ENCODE measurements around the gene INAFM2. TPM values are rescaled to one million over a fixed set of nuclear protein-coding genes. Genes with fewer than 3 reads are reported as not detected.

Gene INAFM2
- polyA plus RNA-seq, 3 donors = 5.1 to 19.6 (median 8.3) TPM

- Mint-ChIP-seq H3K9me3 (no peaks in the 10 kb centered on the region), H3K27me3 (ENCODE audit: low read depth in 3 of 3) (peaks cover 0 to 1% (median 1%) of the 10 kb centered on the region in 3 donors), H3K36me3 (peaks cover 88 to 98% of the 10 kb centered on the region in 2 donors), H3K4me3 (no peak overlapping the region), H3K4me1 (peaks cover 28% of the 10 kb centered on the region), H3K27ac (peak overlapping the region in 1 of 7 donors; percentile 10)
- peak overlapping the region in 1 of 2 donors; percentile 14 for H3K27ac ChIP-seq (ENCODE audit: low read depth in 1 of 2, low read length in 2 of 2)
- H3K27me3 ChIP-seq (ENCODE audit: control insufficient read depth in 2 of 2, insufficient read depth in 2 of 2, low read length in 2 of 2) = no peaks in the 10 kb centered on the region
- 100% methylated on average over 3 of the region's 5 CpGs for WGBS (ENCODE audit: insufficient coverage)
- H3K79me2 ChIP-seq (ENCODE audit: insufficient read depth, low read length) = peaks cover 42% of the 10 kb centered on the region
- no peaks in the 10 kb centered on the region for H3K9me3 ChIP-seq (replicated peaks in 1 of 2; ENCODE audit: control insufficient read depth in 1 of 2, insufficient read depth in 1 of 2, low read length in 2 of 2)
- DNase-seq = no peak
- intact Hi-C loops (cut with micrococcal nuclease) = no loop called here
- no peak overlapping the region for H2AFZ ChIP-seq (ENCODE audit: insufficient read depth, low read depth, low read length, poor library complexity, severe bottlenecking)
- no peak overlapping the region for H3K4me3 ChIP-seq (replicated peaks in 1 of 3; ENCODE audit: low read depth in 2 of 3, low read length in 3 of 3)
- peaks cover 95 to 100% of the 10 kb centered on the region in 2 donors for H3K36me3 ChIP-seq (replicated peaks in 1 of 2; ENCODE audit: control insufficient read depth in 1 of 2, insufficient read depth in 2 of 2, low read length in 2 of 2)
- peaks cover 20 to 25% of the 10 kb centered on the region in 2 donors for H3K4me1 ChIP-seq (ENCODE audit: control insufficient read depth in 1 of 2, insufficient read depth in 2 of 2, low read length in 2 of 2)
- no peak overlapping the region for H3K9ac ChIP-seq (ENCODE audit: insufficient read depth, low read length, poor library complexity, severe bottlenecking)
- H3K4me2 ChIP-seq (replicated peaks; ENCODE audit: extremely low read depth, low read length, poor library complexity, severe bottlenecking) = no peak overlapping the region
- H4K20me1 ChIP-seq (ENCODE audit: insufficient read depth, low read length) = peaks cover 100% of the 10 kb centered on the region
- TF ChIP-seq, protein P1, sequence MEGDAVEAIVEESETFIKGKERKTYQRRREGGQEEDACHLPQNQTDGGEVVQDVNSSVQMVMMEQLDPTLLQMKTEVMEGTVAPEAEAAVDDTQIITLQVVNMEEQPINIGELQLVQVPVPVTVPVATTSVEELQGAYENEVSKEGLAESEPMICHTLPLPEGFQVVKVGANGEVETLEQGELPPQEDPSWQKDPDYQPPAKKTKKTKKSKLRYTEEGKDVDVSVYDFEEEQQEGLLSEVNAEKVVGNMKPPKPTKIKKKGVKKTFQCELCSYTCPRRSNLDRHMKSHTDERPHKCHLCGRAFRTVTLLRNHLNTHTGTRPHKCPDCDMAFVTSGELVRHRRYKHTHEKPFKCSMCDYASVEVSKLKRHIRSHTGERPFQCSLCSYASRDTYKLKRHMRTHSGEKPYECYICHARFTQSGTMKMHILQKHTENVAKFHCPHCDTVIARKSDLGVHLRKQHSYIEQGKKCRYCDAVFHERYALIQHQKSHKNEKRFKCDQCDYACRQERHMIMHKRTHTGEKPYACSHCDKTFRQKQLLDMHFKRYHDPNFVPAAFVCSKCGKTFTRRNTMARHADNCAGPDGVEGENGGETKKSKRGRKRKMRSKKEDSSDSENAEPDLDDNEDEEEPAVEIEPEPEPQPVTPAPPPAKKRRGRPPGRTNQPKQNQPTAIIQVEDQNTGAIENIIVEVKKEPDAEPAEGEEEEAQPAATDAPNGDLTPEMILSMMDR (IDR thresholded peaks at IDR 0.05) = no peak
Observed at GRCh38 chr15:40296561-40297230, 26.8 kb upstream of the INAFM2 start.

- WGBS (ENCODE audit: insufficient coverage) = 99% methylated on average over 10 of the region's 10 CpGs
- no peak for DNase-seq
- Mint-ChIP-seq H3K4me1 (peaks cover 34% of the 10 kb centered on the region), H3K9me3 (no peaks in the 10 kb centered on the region), H3K27me3 (ENCODE audit: low read depth in 3 of 3) (peaks cover 0 to 1% (median 1%) of the 10 kb centered on the region in 3 donors), H3K36me3 (peaks cover 86 to 98% of the 10 kb centered on the region in 2 donors), H3K4me3 (no peak overlapping the region), H3K27ac (peak overlapping the region in 3 of 7 donors; percentile 16 to 52 (median 33))
- intact Hi-C loops (cut with micrococcal nuclease) = no loop called here
- no peak overlapping the region for H3K9ac ChIP-seq (ENCODE audit: insufficient read depth, low read length, poor library complexity, severe bottlenecking)
- no peak overlapping the region for H2AFZ ChIP-seq (ENCODE audit: insufficient read depth, low read depth, low read length, poor library complexity, severe bottlenecking)
- H3K36me3 ChIP-seq (replicated peaks in 1 of 2; ENCODE audit: control insufficient read depth in 1 of 2, insufficient read depth in 2 of 2, low read length in 2 of 2) = peaks cover 95 to 100% of the 10 kb centered on the region in 2 donors
- H3K9me3 ChIP-seq (replicated peaks in 1 of 2; ENCODE audit: control insufficient read depth in 1 of 2, insufficient read depth in 1 of 2, low read length in 2 of 2) = no peaks in the 10 kb centered on the region
- peaks cover 27 to 32% of the 10 kb centered on the region in 2 donors for H3K4me1 ChIP-seq (ENCODE audit: control insufficient read depth in 1 of 2, insufficient read depth in 2 of 2, low read length in 2 of 2)
- H3K4me3 ChIP-seq (replicated peaks in 1 of 3; ENCODE audit: low read depth in 2 of 3, low read length in 3 of 3) = no peak overlapping the region
- TF ChIP-seq, protein P1 (IDR thresholded peaks at IDR 0.05) = no peak
- peaks cover 49% of the 10 kb centered on the region for H3K79me2 ChIP-seq (ENCODE audit: insufficient read depth, low read length)
- H4K20me1 ChIP-seq (ENCODE audit: insufficient read depth, low read length) = peaks cover 100% of the 10 kb centered on the region
- no peak overlapping the region for H3K27ac ChIP-seq (ENCODE audit: low read depth in 1 of 2, low read length in 2 of 2)
- H3K27me3 ChIP-seq (ENCODE audit: control insufficient read depth in 2 of 2, insufficient read depth in 2 of 2, low read length in 2 of 2) = no peaks in the 10 kb centered on the region
- no peak overlapping the region for H3K4me2 ChIP-seq (replicated peaks; ENCODE audit: extremely low read depth, low read length, poor library complexity, severe bottlenecking)
Observed at GRCh38 chr15:40297356-40297755, 26.1 kb upstream of the INAFM2 start.

Measured in CD14-positive monocyte (primary cell).